NCI-H1048 (cell line): Measurements from ENCODE around the gene MYOG.

Experiments used
- DNase-seq: peaks from one replicate; lab custom pipeline; 2025; lab: John Stamatoyannopoulos, UW

MYOG gene

DNA sequence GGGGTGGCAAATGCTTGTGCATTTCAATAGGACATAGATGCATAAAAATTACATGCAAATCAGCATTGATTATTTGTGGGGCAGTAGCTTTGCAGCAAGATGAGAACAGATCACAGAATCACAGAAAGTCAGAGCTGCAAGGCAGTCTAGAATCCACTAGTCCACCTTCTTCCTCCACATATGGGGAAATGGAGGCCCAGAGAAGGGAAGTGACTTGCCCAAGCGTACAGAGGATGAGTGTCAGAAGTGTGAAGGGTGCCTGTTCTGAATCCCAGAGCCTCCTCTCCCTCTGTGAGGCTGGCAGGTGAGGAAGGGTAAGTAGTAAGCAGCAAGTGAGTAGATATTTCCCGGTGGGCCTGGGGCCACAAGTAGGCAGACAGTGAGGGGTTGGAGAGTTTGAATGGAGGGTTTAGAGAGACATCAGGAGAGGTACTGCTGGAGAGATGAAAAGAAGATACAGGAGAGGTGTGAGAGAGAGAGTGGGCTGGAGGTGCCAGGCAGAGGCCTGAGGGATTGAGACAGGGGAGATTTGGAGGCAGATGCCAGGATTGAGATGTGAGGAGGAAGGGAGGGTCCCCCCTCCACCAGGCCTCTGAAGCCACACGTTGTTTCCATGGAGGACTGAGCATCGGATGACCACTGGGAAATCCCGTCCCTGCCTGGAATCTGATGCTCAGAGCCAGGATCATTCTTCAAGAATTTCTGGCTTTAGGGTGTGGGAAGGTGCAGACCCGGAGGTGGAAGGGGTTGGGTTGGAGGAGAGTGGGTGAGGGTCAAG, 4.8 kb upstream of the MYOG start:
- DNase-seq: no peak

DNA sequence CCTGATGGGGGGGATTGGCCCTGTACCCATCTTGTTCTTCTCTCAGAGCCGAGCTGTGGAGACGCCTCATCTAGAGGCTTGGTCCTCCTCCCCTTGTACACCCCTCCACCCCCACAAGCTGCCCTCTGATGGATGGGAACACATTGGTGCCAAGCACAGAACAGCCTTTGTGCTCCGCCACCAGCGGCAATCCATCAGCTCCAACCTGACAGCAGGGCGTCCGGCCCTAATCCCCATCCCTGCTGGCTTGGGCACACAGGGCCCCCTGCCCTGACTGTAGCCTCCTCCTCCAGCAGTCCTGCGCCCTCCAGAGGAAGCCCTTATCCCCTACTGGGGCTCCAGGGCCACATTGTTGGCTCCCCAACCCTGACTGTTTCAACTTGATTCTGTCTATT, 3.8 kb upstream of the MYOG start:
- DNase-seq: no peak

DNA sequence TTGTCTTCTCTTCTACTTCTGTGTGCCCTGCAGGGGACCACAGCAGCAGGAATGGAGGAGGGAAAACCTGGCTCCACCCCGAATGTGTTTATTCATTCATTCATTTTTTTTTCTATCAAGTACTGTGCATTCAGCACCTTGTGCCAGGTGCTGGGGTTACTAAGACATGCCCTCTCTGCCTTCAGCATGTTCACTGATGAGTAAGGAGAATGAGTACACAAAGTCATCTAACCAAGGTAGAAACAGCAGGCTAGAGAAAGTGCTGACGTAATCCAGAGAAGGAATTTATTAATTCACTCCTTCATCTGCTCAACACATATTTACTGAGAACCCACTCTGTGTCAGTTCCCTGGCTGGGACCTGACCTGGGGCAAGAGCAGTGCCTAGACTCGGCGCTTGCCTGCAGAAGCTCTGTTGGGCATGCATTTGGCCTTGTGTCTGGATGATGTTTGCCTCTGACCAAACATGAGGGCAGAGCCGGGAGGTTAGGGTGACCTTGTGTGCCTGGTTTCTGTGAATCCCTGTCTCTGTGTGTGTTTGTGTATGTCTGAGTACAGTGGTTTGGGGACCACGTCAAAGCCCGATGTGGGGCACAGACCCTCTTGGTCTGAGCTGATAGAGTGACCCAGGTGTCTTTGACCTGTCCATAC, 3.3 kb upstream of the MYOG start:
- DNase-seq: no peak

DNA sequence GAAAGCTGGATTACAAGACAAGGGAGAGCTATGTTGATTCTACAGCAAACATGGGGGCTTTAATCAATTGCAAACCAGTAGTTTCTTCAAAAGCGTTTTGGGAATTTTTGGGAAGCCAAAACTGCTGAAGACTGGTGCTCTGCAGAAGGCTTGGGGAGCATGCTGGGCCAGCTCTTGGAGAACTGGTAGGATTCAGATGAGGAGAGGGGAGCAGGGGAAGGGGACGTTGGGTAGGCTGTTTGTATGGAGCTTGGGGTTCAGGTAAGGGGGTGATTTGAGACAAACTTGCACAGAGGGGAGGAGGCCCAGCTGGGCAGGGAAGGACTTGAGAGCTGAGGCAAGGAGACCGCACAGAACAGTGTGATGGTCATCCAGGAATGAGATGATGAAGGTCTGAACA, 2.6 kb upstream of the MYOG start:
- DNase-seq: no peak

DNA sequence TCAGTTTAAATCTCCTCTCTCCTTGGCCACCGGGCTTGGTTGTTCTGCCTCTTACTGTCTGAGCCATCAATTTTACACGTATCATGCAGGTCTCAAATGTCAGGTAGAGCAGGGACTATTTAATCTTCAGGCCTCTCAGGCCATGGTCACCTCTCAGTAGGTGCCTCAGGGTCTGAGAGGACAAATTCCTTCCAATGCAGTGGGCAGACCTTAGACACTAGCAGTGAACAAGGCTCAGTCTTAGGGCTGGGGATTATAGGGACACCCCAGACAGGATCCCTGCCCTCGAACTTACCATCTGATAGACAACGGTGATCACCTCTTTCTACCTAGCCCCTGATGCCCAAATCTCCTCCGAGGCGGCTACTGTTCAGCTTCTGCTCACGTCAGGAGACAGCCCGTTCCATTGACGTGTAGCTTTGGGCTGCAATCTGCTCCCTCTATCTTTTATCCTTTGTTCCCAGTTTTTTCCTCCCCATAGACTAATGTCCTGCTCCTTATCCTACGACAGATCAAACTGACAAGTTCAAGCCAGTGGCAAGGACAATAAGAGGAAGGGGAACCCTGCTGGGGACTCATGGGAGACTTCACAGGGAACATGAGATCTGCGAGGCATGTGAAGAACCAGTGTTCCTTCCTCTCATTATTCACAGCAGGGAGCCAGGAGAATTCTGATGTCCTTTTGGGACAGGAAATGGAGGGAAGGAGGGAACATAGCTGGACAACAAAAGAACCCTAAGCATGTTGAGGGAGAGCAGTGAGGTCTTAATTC, 1.4 kb upstream of the MYOG start:
- no peak for DNase-seq

DNA sequence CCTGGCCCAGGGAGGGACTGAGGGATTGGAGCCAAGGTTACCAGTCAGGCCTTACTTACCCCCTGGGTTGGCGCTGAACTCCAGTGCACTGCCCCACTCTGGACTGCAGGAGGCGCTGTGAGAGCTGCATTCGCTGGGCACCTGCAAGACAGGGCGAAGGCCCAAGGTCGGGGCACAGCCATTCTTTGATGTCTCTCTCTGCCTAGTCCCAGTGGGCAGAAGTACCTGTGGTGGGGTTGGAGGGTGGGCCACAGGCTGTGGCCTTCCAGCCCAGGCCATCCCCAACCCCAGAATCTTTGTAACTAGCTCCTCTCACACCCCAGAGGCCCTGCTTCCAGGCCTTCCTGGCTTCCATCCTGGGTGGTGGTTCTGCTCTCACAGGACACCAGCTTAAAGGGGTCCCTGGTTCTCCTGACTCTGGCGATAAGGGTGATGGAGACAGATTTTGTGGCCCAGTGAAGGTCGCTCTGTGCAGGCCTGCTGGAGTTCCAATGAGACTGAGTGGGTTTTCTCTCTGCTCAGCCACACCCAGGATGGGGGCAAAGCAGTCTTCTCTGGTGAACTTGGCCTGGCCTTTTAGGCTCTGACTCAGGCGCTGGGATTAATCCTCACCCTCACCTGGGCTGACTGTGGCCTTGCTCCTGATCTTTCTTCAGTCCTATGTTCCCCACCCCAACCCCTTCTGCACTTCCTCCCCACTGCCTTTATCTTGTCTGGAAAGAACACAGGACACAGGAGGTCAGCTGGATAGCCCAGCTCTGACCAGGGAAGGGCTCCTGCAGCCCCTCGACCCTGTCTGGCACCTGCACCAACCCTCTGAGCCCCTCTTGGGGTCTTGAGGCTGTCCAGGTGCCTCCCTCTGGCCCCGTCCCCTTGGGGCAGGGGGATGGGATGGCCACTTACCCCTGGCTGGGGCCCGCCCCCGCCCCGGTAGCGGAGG, 954 bp downstream of the MYOG start:
- no peak for DNase-seq

DNA sequence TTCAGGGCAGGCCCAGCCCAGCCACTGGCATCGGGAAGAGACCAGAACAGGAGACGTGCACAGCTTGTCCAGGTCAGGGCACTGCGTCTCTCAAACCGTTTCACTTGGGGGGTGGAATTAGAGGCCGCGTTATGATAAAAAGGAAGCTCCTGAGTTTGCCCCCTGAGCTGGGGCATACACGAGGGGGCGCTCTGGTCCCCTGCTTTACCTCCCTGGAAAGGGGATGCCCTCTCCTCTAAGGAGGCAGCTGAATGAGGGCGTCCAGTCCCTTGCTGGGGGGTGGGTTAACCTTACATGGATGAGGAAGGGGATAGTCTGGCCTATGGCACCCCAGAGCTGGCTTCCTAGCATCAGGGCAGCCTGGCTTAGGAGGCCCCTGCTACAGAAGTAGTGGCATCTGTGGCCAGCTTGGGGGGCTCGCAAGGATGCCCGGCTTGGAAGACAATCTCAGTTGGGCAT, 2.3 kb downstream of the MYOG start:
- no peak for DNase-seq

DNA sequence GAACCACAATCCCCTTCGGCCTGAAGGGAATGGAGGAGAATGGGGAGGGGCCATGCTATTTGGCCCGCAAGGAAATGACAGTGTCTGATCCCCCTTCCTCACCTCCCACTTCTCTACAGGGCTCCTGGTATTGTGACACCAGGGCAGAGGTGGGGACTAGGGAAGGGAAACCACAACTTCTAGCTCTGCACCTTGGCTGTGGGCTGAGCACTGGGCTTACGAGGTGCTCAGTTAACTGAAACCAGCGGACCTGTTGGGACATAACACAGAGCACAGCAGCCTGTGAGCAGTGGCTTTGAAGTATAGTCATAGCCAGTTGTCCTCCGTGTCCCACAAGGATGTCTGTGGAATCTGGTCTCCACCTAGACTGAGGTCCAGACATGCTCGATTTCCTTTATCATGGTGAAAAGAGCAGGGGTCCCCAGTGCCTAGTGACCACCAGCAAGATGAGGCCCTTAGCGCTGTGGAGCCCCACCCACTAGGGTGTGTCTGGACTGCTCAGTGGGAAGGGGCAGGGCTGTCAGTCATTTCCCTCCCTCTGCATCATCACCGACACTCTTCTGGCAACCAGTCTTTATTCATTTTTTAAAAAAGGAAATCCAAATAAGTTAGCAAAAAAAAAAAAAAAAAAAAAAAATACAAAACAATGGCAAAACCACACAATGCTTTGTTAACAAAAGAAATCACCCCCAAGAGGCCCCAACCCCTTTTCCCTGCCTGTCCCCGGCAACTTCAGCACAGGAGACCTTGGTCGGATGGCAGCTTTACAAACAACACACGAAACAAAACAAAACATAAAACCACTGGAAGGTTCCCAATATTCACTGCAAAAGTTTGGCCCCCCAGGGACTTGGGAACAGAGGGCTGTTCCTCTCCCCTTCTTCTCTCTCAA, 3.0 kb downstream of the MYOG start:
- DNase-seq: no peak

DNA sequence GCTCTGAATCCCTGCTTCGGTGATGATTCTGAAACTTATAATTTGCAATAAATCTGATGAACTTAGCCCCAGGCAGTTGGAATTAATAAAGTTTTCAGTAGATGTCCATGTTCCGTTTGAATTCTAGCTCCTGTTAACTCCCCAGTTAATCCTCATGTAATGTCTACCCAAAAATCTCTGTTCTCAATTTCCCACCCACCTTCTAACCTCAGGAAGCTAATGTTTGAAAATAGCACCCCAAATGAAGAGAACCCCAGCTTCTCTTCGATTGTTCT, 3.6 kb downstream of the MYOG start:
- DNase-seq: no peak

DNA sequence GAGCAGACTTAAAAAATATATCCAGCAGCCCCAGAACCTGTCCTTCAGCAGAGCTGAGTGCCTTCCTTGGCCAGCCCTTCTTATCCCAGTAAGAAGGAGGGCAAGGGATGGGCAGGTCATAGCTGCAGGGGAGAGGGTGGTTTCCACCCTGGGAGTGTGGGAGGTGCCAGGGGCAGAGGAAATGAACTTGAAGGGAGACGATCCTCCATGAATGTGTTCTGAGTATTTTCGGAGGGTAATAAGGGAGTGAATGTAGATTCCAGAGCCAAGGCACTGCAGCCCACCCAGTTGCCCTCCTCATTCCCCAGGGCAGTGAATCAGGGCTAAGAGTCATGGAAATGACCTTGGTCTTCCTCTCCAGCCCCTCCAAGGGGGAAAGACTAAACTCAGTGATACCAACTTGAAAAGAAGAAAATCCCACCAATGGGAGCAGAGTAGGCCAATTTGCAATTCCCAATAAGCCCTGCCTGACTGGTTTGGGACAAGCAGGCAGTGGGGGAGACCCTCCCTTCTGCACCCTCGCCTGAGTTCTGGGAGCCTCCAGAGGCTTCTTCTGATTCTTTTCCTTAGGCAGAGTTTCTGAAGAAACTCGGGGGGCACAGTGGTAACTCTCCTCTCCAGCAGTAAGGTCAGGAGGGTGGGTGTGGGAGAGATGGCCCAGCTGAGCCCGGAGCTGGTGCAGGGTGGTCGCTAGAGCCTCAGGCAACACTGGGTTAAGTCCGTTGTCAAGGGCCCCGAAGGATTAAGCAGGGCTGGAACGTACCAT, 4.2 kb downstream of the MYOG start:
- no peak for DNase-seq

DNA sequence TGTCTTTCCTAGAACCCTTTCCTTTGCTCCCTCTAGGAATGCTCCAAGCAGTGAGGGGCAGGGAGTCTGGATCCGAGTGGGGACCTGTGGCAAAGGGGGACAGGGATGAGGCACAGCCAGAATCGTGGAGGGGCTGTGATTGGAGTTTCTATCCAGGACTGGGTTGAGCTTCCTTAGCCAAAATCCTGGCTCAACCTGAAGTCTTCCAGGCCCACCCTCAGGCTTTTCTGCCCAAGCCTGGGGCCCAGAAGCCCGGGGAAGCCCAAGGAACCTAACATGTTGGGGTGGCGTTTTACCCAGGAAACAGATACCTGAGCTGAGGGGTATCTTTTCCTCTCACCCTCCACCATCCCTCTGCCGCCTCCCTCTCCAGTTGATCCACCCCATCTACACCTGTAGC, 5.4 kb downstream of the MYOG start:
- DNase-seq: no peak

DNA sequence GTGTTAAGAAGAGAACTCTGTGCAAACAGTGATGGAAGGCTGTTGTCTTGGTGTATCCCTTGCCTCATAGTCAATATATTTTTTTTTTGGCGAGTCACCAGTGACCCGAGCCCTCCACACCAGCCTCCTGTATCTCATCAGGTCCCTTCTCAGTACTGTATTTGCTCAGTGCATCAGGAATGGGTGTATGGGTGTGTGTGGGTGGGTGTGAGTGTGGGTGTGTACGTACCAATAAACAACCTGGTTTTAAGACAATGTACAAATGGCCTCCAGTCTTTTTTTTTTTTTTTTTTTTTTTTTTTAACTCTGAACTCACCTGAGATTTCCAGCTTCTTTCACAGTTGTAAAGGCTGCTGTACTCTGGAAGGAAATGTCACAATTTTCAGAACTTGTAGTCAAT, 7.3 kb downstream of the MYOG start:
- no peak for DNase-seq

DNA sequence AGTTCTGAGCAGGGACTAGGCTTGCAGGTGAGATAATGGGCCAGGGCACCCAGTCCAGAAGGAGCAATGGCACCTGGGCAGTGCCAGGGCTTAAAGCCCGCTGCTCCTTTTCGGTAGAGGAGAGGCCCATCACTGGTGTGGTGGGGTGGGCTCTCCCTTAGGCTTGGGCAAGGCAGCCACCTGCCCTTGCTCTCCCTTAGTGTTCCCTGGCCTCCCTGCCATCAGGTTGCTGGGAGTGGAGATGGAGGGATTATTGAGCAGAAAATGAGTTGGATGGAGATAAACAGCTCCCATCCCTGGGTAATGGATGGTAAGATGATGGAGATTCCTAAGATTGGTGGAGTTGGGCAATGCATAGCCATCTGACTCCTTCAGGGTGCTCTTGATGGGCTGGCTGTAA, 7.9 kb downstream of the MYOG start:
- DNase-seq: no peak

DNA sequence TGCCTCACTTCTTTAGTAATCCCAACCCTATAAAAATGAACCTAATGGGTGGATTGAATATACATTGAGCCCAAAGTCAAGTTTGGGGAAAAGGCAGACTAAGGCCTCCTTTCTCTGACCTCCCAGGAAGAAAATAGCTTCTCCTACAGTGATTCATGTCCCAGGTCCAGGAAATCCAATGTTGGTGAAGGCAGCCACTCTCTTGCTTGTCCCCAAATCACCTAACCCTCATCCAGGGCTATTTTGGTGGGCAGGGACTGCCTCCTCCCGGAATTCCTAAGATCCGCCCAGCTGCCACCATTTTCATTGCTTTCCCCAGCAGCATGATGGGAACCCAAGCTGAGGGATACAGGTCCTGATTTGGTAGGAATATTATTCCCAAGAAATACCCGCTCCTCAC, 8.4 kb downstream of the MYOG start:
- no peak for DNase-seq

DNA sequence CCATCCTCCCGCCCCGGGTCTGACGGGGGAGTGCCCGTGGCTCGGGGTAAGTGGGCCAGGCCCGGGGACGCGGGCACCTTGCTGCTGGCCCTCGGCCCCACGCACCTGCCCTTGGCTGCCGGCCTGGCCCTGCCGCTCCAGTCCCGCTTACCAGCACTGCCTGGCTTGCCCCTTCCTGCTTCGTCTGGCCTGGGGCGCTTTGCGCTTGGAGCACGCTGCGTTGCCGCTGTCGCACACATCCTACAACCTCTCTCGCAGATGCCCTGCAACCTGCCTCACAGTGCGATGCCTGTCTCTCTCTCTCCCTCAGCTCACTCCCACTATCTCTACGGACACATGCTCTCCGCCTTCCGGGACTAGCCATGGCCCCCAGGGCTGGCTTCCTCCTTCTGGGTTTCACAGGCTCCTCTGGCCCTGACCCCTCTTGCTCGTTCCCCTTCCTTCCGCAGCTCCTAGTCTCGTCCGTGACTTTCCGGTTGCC, 9.7 kb downstream of the MYOG start:
- DNase-seq: no peak

DNA sequence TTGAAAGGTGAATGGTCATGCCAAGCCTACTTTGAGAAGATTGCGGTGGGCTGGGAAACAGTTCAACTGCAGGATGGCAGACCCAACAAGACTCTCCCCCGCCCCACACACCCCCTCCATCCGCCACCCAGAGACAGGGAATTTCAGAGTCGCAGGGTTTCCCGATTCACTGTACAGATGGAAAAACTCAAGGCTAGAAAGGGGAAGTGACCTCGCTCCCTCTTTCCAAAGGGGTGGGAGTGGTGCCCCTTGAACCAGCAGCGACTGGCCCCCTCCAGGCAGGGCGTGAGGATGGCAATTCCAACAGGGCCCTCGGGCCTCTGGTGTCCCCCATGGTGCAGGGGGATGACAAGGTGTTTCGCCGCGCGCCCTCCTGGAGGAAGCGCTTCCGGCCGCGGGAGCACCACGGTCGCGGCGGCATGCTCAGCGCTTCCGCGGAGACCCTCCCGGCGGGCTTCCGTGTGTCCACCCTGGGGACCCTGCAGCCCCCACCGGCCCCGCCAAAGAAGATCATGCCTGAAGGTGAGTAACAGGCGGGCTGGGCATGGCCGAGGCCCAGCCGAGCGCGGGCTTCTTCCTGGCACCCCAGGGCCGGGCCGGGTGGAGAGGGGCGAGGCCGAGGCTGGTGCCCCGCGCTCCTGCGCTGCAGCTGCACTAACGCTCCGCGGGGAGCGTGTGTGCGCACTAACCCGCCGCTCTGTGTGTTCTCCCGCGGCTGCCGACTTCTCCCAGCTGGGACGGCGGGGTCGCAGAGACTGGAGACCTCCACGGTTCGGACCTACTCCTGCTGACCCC, 10.4 kb downstream of the MYOG start:
- DNase-seq: no peak

DNA sequence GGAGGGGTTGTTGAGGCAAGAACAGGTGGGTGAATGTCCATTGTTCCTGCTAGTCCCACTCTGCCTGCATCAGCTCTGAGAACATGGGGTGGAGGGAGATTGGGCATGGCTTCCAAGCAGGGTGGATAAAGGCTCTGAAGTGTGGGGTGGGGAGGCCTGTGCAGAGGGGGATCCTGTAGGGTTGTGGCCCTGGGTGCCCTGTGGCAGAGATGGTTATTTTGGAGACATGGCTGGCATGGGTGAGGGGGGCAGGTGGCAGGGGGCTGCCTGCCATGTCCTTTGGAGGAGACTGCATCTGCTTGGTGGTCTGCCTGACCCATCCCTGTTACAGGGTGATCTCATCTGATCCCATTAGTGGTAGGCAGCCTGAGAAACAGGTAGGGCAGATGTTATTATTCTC, 11.2 kb downstream of the MYOG start:
- DNase-seq: no peak

DNA sequence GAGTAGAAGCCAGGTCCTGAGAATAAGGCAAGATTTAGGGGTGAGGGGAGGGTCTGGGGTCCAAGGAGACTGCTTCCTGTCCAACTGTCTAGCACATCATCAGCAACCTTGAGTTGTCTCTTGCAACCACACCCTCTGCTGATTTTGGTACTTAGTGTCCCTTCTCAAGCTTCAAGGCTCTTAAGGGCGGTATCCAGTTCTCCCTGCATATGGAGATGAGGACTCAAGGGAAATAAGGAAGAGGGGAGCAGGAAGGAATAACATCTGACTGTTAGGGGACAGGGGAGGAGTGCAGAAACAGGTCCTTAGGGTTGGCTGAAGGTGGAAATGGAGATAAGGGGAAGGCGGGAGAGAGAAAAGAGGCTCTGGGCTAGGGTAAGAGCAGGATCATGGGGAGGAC, 12.3 kb downstream of the MYOG start:
- DNase-seq: no peak

DNA sequence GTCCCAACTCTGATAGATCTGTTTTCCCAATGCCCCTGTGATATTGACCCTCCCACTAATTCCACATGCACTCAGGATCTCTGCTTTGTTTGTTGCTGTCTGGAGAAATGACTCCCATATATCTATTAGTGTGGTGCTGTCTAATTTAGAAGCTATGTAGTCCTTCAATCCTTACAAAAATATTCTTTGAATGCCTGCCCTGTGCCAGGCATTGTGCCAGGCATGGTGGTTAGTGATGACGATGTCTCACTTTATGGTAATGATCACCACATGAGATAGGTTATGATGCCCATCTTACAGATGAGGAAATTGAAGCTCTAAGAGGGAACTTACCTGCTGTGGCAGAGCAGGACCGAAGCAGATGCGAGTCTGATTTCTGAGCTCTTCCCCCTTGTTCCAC, 12.9 kb downstream of the MYOG start:
- no peak for DNase-seq
